HepG2 (cell line): ENCODE results near the gene PDCD10. TPM values are rescaled to one million over a fixed set of nuclear protein-coding genes. Genes with fewer than 3 reads are reported as not detected.
A peak's percentile ranks its signal among the peaks of the same experiment; 100 is the strongest.

Source experiments
- BRD4 ChIP-seq: sonication (generic); formaldehyde crosslinking; IDR thresholded peaks from 2 replicates; pipeline ENCODE4 v1.4.0; 2020; ENCODE audit warnings: missing genetic modification reagents
- CEBPB ChIP-seq: IDR thresholded peaks from 2 replicates; pipeline ENCODE4 v1.6.1; 2011; ENCODE audit warnings: low read depth, low read length, improper control_type of control experiment, borderline replicate concordance
- DRAP1 ChIP-seq: IDR thresholded peaks from 2 replicates; pipeline ENCODE4 v1.6.1; 2016; ENCODE audit warnings: missing genetic modification reagents, missing compliant biosample characterization
- FIP1L1 ChIP-seq: fragments of 200-400 bp; formaldehyde crosslinking; IDR thresholded peaks from 2 replicates; pipeline ENCODE4 v1.6.1; 2018; ENCODE audit warnings: low read depth, mild to moderate bottlenecking, low read length, moderate library complexity, borderline replicate concordance; ENCODE audit not compliant: insufficient read depth
- HNF4A ChIP-seq: sonication (generic); formaldehyde crosslinking; IDR thresholded peaks from 2 replicates; pipeline ENCODE4 v1.4.0; 2020; ENCODE audit warnings: missing genetic modification reagents
- NR2C2 ChIP-seq: sonication (generic); formaldehyde crosslinking; IDR thresholded peaks from 2 replicates; pipeline ENCODE4 v1.4.0; 2020; ENCODE audit warnings: missing genetic modification reagents, mild to moderate bottlenecking, moderate library complexity, borderline replicate concordance
- RAD51 ChIP-seq: fragments of 450-650 bp; IDR thresholded peaks from 2 replicates; pipeline ENCODE4 v1.6.1; 2016; ENCODE audit warnings: borderline replicate concordance
- SAP130 ChIP-seq: IDR thresholded peaks from 2 replicates; pipeline ENCODE4 v1.6.1; 2016; ENCODE audit warnings: low read depth
- ZBTB26 ChIP-seq: IDR thresholded peaks from 2 replicates; pipeline ENCODE4 v1.6.1; 2016; ENCODE audit warnings: missing compliant biosample characterization, missing genetic modification reagents, borderline replicate concordance
- ZNF550 ChIP-seq: sonication (generic); formaldehyde crosslinking; IDR thresholded peaks from 2 replicates; pipeline ENCODE4 v1.4.0; 2020; ENCODE audit warnings: mild to moderate bottlenecking, missing genetic modification reagents, borderline replicate concordance
- ZNF713 ChIP-seq: sonication (generic); formaldehyde crosslinking; IDR thresholded peaks from 2 replicates; pipeline ENCODE4 v1.4.0; 2020; ENCODE audit warnings: mild to moderate bottlenecking, missing genetic modification reagents
- polyA plus RNA-seq, 8 experiments: library from polyadenylated mRNA; depleted of rRNA in 3 of 8; stranded (reverse) in 7 of 8; unstranded in 1 of 8; fragments of >200 nt; fragmentation: Illumina TruSeq in 4 of 8; extraction: Trizol in 4 of 8; gene quantifications; 2 replicates each; pipeline versions ENCODE4 v1.2.1 to v1.2.3, GENCODE V29; 2011 to 2016; ENCODE audit warnings: low read depth in 4 of 8, missing spikeins in 1 of 8, mixed read lengths in 1 of 8; ENCODE audit not compliant: insufficient read depth in 1 of 8
- total RNA-seq, 5 experiments: library from RNA; depleted of rRNA; stranded (reverse); fragments of >200 nt; fragmentation: Illumina TruSeq; extraction: Trizol; gene quantifications; 2 replicates each; pipeline ENCODE4 v1.2.3, GENCODE V29; 2016; ENCODE audit warnings: low read depth in 1 of 5
- TF ChIP-seq, protein P1 (sequence below): sonication (generic); formaldehyde crosslinking; IDR thresholded peaks from 2 replicates; pipeline ENCODE4 v1.4.0; 2020; ENCODE audit warnings: missing genetic modification reagents, borderline replicate concordance
- TF ChIP-seq, protein P2 (sequence below), 2 experiments: fragments of 450-650 bp in 1 of 2; sonication (generic) in 1 of 2; formaldehyde crosslinking; IDR thresholded peaks; 2 replicates each; pipeline versions ENCODE4 v1.5.0 to v1.8.0; 2020 to 2022; ENCODE audit warnings: mild to moderate bottlenecking in 1 of 2, missing genetic modification reagents in 1 of 2
- TF ChIP-seq, protein P3 (sequence below): sonication (generic); formaldehyde crosslinking; IDR thresholded peaks from 2 replicates; pipeline ENCODE4 v1.4.0; 2020; ENCODE audit warnings: missing genetic modification reagents, borderline replicate concordance

Gene PDCD10
- total and polyA plus RNA-seq, 2 of the 13 experiments (the other 11 are each of a cell fraction or from before 2014, with no cell fraction given): 48.5 to 53.9 TPM

DNA sequence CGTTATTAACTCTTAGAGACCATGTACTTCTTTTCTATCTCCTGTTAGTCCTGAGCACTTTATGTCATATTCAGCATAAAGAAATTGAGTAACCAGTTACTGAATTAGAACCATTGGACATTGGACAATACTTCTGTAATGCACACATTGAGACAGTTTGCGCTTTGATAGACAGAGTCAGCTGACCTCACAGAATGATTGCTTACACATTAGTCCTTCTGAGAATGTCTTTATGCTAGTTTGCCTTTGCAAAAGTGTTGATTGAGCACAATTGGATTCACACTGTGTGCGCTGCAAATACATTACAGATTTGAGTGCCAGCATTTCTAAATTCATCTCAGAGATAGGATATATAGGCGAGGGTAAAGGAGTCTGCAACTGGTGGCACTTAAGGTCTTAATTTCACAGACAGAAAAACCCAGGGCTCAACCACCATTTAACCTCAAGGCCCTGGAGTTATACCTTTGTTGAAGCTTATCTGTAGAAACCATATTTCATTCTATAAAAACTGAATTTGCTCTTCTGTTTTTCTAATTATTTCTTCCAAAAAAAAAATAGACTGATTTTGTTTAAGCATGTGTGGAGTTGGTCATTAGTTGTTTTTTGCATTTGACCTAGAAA, 4.6 kb upstream of the PDCD10 start (continued):
- TF ChIP-seq, protein P1, sequence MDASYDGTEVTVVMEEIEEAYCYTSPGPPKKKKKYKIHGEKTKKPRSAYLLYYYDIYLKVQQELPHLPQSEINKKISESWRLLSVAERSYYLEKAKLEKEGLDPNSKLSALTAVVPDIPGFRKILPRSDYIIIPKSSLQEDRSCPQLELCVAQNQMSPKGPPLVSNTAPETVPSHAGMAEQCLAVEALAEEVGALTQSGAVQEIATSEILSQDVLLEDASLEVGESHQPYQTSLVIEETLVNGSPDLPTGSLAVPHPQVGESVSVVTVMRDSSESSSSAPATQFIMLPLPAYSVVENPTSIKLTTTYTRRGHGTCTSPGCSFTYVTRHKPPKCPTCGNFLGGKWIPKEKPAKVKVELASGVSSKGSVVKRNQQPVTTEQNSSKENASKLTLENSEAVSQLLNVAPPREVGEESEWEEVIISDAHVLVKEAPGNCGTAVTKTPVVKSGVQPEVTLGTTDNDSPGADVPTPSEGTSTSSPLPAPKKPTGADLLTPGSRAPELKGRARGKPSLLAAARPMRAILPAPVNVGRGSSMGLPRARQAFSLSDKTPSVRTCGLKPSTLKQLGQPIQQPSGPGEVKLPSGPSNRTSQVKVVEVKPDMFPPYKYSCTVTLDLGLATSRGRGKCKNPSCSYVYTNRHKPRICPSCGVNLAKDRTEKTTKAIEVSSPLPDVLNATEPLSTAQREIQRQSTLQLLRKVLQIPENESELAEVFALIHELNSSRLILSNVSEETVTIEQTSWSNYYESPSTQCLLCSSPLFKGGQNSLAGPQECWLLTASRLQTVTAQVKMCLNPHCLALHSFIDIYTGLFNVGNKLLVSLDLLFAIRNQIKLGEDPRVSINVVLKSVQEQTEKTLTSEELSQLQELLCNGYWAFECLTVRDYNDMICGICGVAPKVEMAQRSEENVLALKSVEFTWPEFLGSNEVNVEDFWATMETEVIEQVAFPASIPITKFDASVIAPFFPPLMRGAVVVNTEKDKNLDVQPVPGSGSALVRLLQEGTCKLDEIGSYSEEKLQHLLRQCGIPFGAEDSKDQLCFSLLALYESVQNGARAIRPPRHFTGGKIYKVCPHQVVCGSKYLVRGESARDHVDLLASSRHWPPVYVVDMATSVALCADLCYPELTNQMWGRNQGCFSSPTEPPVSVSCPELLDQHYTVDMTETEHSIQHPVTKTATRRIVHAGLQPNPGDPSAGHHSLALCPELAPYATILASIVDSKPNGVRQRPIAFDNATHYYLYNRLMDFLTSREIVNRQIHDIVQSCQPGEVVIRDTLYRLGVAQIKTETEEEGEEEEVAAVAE (CRISPR knock-in tag): no peak
- 0 out of 2 replicates have a peak, but pooled peaks have one; percentile 21 for TF ChIP-seq RAD51
- TF ChIP-seq SAP130 (CRISPR knock-in tag): 0 out of 2 replicates have a peak, but pooled peaks have one; percentile 24
- TF ChIP-seq NR2C2: no peak
- TF ChIP-seq ZBTB26 (CRISPR knock-in tag): no peak
- peak; percentile 44 for TF ChIP-seq HNF4A (CRISPR knock-in tag)
- no peak for TF ChIP-seq ZNF550 (CRISPR knock-in tag)
- TF ChIP-seq DRAP1 (CRISPR knock-in tag): no peak
- TF ChIP-seq ZNF713 (CRISPR knock-in tag): no peak
- TF ChIP-seq, protein P2, sequence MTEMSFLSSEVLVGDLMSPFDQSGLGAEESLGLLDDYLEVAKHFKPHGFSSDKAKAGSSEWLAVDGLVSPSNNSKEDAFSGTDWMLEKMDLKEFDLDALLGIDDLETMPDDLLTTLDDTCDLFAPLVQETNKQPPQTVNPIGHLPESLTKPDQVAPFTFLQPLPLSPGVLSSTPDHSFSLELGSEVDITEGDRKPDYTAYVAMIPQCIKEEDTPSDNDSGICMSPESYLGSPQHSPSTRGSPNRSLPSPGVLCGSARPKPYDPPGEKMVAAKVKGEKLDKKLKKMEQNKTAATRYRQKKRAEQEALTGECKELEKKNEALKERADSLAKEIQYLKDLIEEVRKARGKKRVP (CRISPR knock-in tag; IDR thresholded peaks at IDR 0.05): no peak
- no peak for TF ChIP-seq FIP1L1
- TF ChIP-seq, protein P3, sequence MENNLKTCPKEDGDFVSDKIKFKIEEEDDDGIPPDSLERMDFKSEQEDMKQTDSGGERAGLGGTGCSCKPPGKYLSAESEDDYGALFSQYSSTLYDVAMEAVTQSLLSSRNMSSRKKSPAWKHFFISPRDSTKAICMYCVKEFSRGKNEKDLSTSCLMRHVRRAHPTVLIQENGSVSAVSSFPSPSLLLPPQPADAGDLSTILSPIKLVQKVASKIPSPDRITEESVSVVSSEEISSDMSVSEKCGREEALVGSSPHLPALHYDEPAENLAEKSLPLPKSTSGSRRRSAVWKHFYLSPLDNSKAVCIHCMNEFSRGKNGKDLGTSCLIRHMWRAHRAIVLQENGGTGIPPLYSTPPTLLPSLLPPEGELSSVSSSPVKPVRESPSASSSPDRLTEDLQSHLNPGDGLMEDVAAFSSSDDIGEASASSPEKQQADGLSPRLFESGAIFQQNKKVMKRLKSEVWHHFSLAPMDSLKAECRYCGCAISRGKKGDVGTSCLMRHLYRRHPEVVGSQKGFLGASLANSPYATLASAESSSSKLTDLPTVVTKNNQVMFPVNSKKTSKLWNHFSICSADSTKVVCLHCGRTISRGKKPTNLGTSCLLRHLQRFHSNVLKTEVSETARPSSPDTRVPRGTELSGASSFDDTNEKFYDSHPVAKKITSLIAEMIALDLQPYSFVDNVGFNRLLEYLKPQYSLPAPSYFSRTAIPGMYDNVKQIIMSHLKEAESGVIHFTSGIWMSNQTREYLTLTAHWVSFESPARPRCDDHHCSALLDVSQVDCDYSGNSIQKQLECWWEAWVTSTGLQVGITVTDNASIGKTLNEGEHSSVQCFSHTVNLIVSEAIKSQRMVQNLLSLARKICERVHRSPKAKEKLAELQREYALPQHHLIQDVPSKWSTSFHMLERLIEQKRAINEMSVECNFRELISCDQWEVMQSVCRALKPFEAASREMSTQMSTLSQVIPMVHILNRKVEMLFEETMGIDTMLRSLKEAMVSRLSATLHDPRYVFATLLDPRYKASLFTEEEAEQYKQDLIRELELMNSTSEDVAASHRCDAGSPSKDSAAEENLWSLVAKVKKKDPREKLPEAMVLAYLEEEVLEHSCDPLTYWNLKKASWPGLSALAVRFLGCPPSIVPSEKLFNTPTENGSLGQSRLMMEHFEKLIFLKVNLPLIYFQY (CRISPR knock-in tag): no peak
- no peak for TF ChIP-seq BRD4 (CRISPR knock-in tag)
- TF ChIP-seq CEBPB: peak; percentile 32; the same call in 1 of the 2 replicates
